GM19239 (cell line): Measurements from ENCODE around the gene CCDC51.

ENCODE experiments used
- DNase-seq: peaks from one replicate; pipeline ENCODE4 v3.0.0; 2011; ENCODE audit warnings: low spot score; ENCODE audit not compliant: insufficient read length
- FAIRE-seq: peaks from 2 replicates; lab custom pipeline; 2011; peaks lifted over from hg19 to GRCh38; lab: Jason Lieb, UNC

CCDC51 gene

DNA sequence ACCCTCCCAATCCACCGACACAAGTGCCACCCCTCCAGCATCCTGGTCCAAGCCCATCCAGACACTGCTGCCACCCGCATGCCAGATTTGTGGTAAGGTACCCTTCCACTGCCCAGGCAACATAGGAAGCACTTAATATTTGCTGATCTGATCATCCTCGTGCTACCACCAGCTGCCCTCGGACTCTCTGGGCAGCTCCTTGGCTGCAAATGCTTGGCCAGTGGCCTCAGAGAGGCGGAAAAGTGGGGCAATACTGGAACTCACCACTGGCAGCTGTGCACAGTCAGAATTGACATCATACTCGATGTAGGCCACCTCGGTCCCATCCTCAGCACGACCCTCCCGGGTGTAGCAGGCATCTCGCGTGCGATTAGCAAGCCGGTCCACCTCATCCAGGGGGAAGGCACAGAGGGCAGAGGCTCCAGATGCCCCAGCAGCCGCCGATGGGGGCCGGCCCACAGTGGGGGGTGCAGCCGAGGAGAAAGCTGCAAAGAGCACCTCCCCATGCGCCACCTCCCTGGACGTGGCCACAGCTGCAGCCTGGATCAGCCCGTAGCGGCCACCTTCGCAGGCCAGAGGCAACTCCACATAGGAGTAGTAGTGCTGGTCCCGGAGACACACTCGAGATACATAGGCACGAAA lies 16.6 kb downstream of the CCDC51 start:
- DNase-seq (no peak), FAIRE-seq (no peak)

DNA sequence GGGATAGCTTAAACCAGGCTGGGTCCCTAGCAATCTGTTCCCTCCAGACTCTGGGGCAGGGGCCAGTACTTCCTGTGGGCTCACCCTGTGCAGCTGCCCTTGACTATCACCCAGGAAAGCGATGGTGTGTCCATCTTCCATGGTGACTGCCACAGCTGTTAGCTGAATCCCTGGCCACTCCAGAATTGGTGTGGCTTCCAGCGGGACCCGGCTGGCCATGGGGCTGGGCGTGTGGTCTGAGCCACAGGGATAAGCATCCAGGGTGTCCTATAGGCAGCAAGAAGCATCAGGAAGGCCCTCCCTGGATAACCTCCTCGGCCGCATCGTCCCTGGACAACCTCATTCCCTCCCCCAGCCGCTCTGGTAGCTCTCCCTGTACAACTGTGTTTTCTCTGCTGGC lies 17.2 kb downstream of the CCDC51 start:
- DNase-seq (no peak), FAIRE-seq (no peak)

- DNase-seq (no peak), FAIRE-seq (no peak)
Measured at GRCh38 chr3:48422272-48422671, 17.6 kb downstream of the CCDC51 start.

GRCh38 chr3:48420561-48420960 lies 19.4 kb downstream of the CCDC51 start:
- FAIRE-seq (no peak), DNase-seq (no peak)

GRCh38 chr3:48419597-48419996 lies 20.3 kb downstream of the CCDC51 start:
- no peak for FAIRE-seq
- DNase-seq: no peak

GRCh38 chr3:48419149-48419548 lies 20.8 kb downstream of the CCDC51 start:
- no peak for FAIRE-seq

GRCh38 chr3:48418651-48419050 lies 21.3 kb downstream of the CCDC51 start:
- FAIRE-seq (no peak), DNase-seq (no peak)

More at GRCh38 chr3:48419149-48419548, 20.8 kb downstream of the CCDC51 start:
- DNase-seq: no peak

DNA sequence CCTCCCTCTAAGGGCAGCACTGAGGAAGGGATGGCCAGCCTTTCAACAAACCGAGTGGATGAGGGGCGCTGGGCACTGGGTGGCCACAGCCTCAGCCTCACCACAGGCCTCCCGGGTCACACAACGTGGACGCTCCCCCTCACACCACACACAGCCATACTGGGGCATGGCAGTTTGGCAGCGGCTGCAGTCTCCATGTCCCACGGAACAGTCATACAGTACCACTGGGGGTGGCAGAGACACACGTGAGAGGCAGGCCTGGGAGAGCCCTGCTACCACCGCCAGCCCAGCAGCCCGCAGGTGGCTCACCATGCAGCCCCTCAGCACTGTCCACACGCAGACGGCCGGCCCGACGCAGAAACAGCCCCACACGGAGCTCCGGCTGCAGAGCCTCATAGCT lies 21.8 kb downstream of the CCDC51 start:
- FAIRE-seq (no peak), DNase-seq (no peak)

- FAIRE-seq (no peak), DNase-seq (no peak)
Measured at GRCh38 chr3:48417529-48418108, 22.3 kb downstream of the CCDC51 start.

- DNase-seq: no peak
- no peak for FAIRE-seq
Measured at GRCh38 chr3:48416546-48416945, 23.4 kb downstream of the CCDC51 start.

- DNase-seq (no peak), FAIRE-seq (no peak)
Measured at GRCh38 chr3:48416091-48416505, 23.8 kb downstream of the CCDC51 start.

GRCh38 chr3:48415251-48415953 lies 24.5 kb downstream of the CCDC51 start:
- FAIRE-seq (no peak), DNase-seq (no peak)

DNA sequence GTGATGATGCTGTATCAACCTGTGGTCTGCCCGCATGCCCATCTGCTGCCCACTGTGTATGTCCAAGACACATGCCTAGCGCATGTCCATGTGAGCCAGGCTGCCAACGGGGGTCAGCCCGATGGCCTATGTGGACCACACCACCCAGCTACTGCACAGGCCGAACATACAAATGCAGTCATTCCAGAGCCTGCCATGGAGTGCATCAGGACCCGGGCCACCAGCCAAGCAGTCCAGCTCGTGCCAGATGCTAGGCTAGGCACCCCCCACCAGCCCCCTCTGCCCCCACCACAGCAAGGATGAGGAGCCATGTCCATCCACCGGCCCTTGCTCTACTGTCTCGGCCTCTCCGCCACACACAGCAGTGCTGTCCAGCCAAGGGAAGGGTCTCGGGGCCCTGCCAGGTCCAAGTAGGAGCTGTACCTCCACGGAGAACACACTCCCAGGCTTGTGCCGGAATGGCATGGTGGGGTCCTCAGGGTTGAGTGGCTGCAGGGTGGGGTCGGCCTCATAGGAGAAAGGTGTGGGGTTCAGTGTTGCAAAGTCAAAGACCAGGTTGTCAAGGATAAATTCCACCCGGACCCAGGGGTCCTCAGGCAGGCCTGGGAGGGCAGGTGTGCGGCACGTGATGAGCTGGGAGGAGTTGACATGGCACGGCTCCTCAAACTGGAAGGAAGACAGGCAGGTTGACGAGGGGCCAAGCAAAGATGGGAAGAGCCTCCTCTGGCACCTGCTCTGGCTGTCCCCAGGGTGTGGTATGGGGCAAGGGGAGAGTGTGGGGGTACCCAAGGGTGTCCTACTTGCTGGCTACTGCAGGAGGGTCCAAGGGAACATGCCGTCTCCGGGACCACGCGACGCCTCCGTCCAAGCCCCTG lies 25.3 kb downstream of the CCDC51 start:
- FAIRE-seq (no peak), DNase-seq (no peak)

- FAIRE-seq (no peak), DNase-seq (no peak)
Measured at GRCh38 chr3:48413611-48414010, 26.3 kb downstream of the CCDC51 start.

GRCh38 chr3:48413086-48413485 lies 26.8 kb downstream of the CCDC51 start:
- FAIRE-seq (no peak), DNase-seq (no peak)

DNA sequence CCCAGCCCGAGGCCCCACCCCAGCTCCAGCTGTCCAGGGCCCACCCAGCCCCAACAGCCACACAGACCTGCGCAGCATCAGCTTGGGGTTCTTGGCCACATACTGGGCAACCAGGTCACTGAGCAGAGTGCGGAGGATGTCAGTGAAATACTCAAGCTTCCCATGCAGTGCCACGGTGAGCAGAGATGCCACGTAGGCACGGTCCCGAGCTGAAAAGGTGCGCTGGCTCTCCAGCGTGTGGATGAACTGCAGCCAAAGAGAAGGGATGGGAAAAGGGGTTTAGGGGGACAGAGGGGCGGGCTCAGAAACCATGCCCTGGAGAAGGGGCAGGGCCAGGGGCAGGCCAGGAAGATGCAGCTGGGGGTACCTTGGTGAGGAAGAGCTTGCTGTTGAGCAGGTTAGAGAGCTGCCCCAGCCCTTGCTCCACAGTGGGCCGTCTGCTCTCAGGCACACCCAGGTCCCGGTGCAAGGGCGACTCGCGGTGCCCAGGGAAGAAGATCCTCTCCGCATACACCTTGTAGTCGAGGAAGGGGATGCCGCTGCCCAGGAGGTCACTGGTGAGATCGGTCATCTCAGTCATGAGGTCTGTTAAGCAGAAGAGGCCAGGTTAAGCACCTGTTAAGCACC lies 27.4 kb downstream of the CCDC51 start:
- FAIRE-seq: no peak

DNA sequence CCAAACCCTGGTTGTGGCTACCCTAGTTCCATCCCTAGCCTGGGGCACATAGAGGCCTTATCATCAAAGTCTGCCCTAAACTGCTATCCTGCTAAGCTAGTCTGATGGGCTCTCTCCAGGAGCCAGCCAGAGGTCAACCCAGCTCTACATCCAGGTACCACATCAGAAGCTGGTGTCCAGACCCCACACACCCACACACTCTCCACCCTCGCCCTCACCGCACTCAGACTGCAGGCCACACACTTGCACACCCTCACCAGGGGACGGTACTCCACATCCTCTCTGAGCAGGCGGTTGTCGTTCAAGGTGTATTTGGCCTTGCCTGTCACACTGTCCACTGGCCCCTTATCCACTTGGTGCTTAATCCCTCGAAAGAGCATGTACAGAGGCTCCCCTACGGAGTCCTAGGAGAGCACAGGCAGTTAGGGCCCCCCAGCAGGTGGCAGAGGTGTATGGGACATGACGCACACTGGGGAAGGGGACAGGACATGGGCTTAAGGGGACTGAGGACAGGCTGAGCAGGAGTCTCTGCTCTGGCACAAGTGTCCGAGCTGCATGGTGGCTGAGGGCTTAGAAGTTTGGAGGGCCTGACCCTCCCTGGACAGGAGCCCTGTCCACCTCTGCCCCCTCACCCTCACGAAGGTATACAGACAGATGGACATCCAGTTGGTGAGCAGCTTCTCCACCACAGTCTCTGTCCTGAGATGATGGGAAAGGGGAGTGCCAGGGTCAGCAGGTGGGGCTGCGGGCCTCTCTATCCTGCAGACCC lies 28.1 kb downstream of the CCDC51 start:
- FAIRE-seq: no peak

More for the DNA sequence above, 27.4 kb downstream of the CCDC51 start:
- DNase-seq: no peak

GRCh38 chr3:48411041-48411588 lies 28.8 kb downstream of the CCDC51 start:
- FAIRE-seq (no peak), DNase-seq (no peak)

More for the DNA sequence above, 28.1 kb downstream of the CCDC51 start:
- DNase-seq: no peak
